NAMALWA (cell line): ENCODE results near the gene NEIL1.
"Not testable (repeated sequence)": the region's sequence is repeated elsewhere in the genome, so short reads cannot be mapped to it uniquely, and the experiment has no call there.

Experiments
- DNase-seq: peaks from one replicate; pipeline ENCODE4 v3.0.0-alpha.2; 2015; ENCODE audit warnings: low spot score

The NEIL1 gene

DNA sequence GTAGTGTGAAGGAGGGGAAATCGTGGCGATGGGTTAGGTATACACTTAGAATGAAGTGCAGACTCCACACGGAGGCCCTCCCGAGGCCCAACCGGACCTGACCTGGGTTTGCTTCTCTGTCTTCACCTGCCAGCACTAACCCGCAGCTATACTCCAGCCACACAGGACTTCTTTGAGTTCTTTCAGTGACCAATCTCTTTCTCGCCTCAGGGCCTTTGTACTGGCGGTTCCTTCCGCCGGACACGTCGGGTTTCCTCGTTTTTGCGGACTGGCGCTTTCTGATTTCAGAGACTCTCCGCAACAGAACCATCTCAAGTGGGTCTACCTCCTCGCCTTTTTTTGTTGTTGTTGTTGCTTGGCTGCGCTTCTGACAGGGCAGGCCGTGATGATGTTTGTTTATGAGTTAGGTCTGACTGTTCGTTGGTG lies at the start of gene NEIL1:
Gene NEIL1 (plus strand): TSS at position 244 of the 426 bp plus-strand sequence. CDS start 1,867 bp downstream, outside the sequence.
- peak; percentile 96 for DNase-seq

GRCh38 chr15:75298541-75299310 lies 48.1 kb upstream of the NEIL1 start:
- not testable (repeated sequence) for DNase-seq

GRCh38 chr15:75299311-75299688 lies 47.5 kb upstream of the NEIL1 start:
- DNase-seq = not testable (repeated sequence)

DNA sequence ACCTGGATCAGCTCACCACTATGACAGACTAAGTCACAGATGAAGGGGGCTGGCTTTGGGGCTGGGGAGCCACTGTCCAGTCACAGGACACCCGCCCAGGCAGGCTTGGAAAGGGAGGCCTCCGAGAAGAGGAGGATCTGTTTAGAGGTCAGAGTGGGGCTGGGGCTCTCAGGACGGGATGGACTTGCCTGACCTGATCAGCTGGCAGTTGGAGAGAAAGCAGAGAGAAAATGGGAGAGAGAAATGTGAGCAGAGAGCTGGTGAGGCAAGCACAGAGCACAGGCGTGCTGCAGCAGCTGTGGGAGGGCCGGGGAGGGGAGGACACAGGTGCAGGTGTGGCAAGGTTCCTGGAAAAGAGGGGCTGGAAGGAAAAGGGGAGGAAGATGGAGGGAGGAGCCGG lies 46.8 kb upstream of the NEIL1 start:
- not testable (repeated sequence) for DNase-seq

DNA sequence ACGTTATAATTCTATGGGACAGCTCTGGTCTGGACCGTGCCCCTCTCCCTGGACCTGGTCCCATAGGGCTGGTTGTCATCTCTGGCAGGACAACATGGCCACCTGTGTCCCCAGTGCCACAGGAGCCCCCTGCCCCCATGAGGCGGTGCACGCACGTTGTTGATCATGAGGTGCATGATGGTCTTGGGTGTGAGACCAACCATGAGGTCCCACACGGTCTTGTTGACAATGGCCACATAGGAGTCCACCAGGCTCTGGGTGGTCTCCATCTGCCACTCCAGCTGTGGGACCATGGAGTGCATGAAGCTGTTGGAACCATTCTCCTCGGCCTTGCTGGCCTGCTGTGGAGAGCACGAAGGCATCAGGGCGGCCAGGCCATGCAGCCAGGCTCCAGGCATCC lies 44.5 kb upstream of the NEIL1 start:
- no peak for DNase-seq

GRCh38 chr15:75302753-75303152 lies 44.1 kb upstream of the NEIL1 start:
- not testable (repeated sequence) for DNase-seq

- no peak for DNase-seq
Measured at GRCh38 chr15:75306188-75306587, 40.7 kb upstream of the NEIL1 start.

DNA sequence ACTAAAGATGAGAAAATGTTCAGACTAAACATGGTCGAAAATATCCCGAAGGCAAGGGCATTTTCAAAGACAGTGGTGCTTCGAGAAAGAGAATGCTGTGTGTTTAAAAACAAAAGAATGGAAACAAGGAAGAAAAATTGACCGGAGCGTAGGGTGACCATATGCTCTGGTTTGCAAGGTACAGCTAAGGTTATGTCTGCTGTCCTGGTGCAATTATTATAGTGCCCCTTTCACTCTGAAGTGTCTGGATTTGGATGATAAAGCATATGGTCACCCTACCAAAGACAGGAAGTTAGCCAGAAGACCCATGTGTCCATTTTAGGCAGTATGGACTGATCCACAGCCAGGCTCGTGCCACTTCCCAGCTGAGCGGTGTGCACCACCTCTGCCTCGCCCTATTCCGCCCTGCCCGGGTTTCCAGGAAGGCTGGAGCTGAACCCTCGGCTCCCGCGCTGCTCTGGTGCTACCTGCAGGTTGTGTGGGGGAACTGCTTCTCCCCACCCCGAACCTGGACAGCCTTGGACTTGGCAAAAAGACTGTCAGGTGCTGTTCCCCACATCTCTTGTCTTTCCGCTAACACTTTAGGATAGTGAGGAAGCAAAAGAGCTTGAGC lies 39.0 kb upstream of the NEIL1 start:
- peak; percentile 47 for DNase-seq

- no peak for DNase-seq
Measured at GRCh38 chr15:75309711-75310110, 37.1 kb upstream of the NEIL1 start.

DNA sequence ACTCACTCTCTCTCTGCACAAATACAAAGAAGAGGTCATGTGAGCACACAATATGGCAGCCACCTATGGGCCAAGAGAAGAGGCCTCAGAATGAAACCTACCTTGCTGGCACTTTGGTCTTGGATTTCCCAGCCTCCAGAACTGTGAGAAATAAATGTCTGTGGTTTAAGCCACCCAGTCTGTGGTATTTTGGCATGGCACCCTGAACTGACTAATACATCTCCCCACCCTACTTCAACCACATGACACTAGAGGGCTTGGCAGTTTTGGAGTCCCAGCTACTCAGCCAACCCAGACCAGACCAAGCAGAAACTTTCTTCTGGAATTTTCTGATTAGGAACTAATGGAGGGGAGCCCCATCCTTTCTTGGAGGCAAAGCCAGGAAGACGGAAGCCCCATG lies 34.3 kb upstream of the NEIL1 start:
- DNase-seq = not testable (repeated sequence)

DNA sequence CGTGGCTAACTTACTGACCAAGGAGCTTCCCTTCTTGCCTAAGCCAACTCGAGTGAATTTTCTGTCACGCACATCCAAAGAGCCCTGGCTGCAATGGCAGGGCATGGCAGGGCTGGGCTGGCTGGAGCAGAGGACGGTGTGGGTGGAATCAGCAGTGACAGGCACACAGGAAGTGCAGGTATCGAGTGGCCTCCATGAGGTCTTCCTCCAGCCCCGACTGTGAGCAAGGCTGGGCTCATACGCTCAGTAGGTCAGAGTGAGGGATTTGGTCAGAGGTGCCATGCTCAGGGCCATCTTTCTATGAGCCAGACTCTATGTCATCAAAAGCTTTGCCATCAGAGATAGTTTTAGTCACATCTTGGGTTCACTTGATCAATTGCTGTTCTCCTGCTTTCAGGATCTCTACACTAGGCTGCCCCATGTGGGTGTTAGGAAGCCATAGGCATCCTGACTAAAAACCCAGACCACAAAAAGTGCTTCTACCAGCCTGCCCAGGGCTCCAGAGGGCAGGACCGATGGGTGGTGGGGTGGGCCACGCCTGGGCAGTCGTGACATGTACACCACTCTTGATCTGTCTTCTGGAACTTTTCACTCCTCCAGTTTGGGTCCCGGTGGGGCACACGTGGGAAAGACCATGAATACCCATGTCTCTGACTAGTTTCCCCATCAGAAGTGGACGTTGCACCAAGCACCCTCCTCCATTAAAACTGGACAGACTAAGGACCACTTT lies 33.6 kb upstream of the NEIL1 start:
- no peak for DNase-seq

DNA sequence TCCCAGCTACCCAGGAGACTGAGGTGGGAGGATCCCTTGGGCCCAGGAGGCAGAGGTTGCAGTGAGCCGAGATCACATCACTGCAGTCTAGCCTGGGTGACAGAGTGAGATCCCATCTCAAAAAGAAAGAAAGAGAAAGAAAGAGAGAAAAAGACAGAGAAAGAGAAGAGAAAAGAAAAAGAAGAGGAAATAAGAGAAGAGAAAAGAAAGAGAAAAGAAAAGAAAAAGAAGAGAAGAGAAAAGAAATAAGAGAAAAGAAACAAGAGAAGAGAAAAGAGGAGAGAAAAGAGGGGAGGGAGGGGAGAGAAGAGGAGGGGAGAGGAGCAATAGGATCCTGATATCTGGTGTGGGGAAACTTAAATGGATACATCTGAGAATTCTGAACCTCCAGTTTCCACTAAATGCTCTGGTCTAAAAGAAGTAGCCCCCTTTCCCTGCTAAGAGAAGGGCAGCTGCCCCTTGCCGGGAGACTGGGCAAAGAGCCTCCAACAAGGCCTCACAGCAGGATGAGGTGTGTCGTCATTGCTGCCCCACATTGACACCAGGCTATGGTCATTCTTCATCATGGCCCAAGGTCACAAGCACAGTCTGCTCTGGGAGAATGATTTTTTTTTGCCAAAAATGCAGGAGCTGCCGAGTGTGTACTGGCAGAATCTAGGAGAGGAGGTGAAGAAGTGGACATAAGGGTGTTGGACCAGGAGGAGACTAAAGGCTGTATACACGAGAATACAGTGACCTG lies 32.1 kb upstream of the NEIL1 start:
- no peak for DNase-seq

DNA sequence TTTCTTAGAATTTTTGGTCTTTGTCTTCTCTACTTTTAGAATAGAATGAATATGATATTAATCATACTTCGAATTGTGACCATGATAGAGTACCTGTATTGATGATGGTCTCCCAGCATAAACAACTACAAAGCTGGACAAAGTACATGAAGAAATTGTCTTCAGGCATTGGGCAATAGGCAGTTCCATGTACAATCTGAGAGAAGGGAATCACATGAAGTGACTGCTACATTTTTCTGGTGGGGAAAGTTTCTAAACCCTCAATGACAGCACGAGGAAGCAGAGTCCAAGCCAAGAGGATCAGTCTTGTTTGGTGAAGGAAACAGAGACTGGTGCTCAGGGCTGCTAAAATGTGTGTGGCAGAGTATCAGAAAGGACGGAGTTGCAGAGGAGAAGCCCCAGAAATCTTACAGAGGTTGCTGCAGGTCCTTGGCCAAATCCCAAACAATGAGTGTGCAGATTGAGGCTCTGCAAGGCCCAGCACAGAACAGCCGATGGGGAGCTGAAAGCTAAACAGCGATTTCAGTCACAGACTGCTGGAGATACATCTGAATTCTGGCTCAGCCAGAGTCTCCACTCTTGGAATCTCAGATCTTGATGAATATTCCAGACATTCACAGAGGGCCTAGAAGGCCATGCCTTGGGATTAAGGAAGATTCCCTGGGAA lies 27.5 kb upstream of the NEIL1 start:
- DNase-seq = not testable (repeated sequence)

DNA sequence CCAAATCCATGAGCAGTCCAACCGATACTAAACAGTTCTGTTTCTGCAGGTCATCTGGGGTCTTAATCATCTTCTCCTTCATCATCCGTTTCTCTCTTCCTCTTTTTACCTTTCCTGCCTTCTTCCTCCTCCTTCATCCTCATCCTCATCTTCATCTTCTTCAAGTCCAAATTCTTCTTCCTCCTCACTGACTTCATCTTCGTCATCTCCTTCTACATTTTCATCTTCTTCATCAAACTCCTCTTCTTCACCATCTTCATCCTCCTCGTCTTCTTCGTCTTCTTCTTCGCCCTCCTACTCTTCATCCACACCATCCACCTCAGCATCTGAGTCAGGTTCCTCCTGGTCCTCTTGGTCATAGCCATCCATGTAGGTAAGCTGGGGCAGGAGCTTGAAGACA lies 25.1 kb upstream of the NEIL1 start:
- DNase-seq = no peak

DNA sequence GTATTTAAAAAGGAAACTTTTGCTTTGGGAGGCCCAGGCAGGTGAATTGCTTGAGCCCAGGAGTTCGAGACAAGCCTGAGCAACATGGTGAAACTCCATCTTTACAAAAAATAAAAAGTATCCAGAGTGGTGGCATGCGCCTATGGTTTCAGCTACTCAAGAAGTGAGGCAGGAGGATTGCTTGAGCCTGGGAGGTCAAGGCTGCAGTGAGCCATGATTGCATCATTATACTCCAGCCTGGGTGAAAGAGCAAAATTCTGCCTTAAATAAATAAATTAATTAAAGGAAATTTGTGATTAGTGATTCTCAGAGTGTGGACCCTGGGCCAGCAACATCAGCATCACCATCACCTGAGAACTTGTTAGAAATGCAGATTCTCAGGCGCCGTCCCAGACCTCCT lies 20.9 kb upstream of the NEIL1 start:
- DNase-seq = no peak

GRCh38 chr15:75327005-75327404 lies 19.8 kb upstream of the NEIL1 start:
- peak; percentile 25 for DNase-seq

DNA sequence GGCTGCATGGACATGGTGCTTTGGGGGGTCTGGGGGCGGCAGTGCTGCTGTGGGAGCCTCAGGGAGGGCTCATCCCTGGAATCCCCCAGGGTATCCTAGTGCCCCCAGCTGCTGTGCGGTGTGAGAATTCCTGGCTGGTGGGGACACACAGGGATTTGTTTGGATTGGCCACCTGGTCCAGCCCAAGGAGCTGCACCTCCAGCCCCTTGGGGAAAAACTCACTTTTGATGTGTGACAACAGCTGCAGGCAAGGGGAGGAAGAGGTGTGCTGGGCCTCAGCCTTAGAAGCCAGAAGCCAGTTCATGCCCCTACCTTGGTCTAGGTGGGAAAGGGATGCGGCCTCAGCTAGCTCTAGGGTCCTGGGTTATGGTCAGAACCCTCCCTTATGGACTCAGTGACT lies 19.3 kb upstream of the NEIL1 start:
- no peak for DNase-seq

DNA sequence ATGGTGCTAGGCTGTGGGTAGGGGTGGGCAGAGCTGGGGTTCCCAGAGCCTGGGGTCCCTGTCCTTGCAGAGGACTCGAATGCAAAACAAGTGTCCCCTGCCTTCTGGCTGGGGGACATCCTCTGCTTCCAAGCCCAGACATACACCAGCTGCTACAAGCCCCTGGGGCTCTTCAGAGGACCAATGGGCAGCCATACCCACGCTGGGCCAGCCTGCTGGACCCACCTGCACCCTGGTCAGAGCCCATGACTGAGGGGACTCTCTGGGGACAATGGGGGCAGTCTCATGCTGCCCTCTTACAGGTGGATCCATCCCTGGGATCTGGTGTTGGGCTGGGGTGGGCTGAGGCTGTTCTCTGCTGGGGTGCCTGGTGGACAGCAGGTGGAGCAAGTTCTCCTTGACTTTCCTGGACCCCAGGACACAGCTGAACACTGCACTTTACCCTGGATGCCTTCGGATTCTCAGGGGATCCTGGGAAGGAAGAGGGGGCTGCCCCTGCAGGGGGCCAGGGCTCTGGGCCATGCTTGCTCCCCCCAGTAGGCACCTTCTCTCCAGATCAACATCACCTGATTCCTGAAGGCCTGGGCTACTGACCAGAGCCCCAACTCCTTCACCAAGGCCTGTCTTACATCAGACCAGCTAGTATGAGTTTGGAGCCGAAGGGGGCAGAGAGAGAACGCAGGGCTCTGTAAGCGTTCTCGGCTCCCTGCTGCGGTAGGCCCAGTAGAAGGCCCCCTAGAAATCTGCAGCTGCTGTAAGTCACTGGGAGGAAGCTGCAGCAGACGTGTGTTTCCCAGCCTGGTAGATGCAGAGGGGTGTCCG lies 18.1 kb upstream of the NEIL1 start:
- DNase-seq = no peak

- DNase-seq = no peak
Measured at GRCh38 chr15:75329571-75329970, 17.3 kb upstream of the NEIL1 start.

DNA sequence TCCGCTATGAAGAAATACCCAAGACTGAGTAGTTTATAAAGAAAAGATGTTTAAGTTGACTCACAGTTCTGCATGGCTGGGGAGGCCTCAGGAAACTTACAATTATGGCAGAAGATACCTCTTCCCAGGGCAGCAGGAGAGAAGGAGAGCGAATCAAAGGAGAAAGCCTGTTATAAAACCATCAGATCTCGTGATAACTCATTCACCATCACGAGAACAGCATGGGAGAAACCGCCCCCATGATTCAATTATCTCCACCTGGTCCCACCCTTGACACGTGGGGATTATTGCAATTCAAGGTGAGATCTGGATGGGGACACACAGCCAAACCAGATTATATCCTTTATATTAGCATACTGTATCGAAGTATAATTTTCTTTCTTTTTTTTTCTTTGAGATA lies 14.7 kb upstream of the NEIL1 start:
- DNase-seq = not testable (repeated sequence)
